ENCODE results near the gene GALNT17. TPM values are rescaled to one million over a fixed set of nuclear protein-coding genes. Genes with fewer than 3 reads are reported as not detected.

Gene GALNT17
- total RNA-seq, 4 donors from 2014 or later: 4.4 to 33.8 (median 11.3) TPM

- H3K4me3 ChIP-seq: no peak overlapping the region
- no peak for DNase-seq
Measured at GRCh38 chr7:71184136-71184535, 52.2 kb downstream of the GALNT17 start.

DNA sequence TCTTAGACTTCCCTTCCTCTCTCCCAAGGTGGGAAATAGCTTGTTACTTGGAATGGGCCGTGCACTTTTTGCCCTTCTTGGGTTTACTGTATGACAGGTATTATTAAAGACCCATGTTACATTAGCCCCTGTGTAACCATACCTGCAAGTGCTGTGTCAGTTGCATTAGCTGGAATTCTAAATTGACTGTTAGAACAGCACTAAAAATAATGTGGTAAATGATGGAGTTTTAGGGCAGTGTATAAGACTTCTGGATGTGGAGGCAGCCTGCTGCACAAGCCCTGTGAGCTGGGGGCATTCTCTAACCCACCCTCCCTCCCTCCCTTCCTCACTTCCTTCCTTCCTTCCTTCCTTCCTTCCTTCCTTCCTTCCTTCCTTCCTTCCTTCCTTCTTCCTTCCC lies 52.7 kb downstream of the GALNT17 start:
- TF ChIP-seq CTCF (IDR thresholded peaks at IDR 0.05) (no peak), POLR2A (IDR thresholded peaks at IDR 0.05) (no peak)
- no peaks in the 10 kb centered on the region for H3K4me1 ChIP-seq
- no peaks in the 10 kb centered on the region for H3K27me3 ChIP-seq
- no peak overlapping the region for H3K4me3 ChIP-seq
- intact Hi-C loops (cut with DNase I; ENCODE audit: low total_unique reads): no loop called here
- no peaks in the 10 kb centered on the region for H3K36me3 ChIP-seq
- no peaks in the 10 kb centered on the region for H3K9me3 ChIP-seq
- no peak overlapping the region for H3K27ac ChIP-seq
- no peak for DNase-seq

More at GRCh38 chr7:71184136-71184535, 52.2 kb downstream of the GALNT17 start:
- Histone ChIP-seq H3K27me3 (no peaks in the 10 kb centered on the region), H3K27ac (no peak overlapping the region), H3K9me3 (no peaks in the 10 kb centered on the region), H3K4me1 (no peaks in the 10 kb centered on the region), H3K36me3 (no peaks in the 10 kb centered on the region)
- intact Hi-C loops (cut with DNase I; ENCODE audit: low total_unique reads): no loop called here
- TF ChIP-seq CTCF (IDR thresholded peaks at IDR 0.05): no peak
- TF ChIP-seq POLR2A (IDR thresholded peaks at IDR 0.05): no peak

DNA sequence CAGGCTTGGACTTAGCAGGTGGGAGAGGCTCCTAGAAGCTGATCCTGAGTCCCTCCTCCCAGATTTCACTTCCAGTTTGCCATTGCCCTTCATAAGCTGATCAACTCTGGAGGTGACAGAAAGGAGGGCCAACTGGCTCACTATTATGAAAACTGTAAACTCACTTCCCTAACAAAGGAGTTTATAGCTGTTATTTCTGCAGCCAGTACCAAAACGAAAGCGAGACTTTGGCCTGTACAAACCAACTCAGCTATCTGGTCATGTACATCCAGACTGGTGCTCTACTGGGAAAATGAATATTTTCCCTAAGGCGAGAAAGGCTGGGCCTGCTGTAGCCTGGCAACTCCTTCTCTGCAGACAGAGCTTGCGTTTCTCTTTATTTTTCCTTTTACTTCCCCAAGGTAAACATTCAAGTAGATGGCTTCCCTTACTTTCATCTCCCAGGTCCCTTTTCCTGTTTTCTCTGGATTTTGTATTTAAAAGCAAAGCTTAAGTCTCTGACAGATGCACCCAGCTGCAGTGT lies 54.7 kb downstream of the GALNT17 start:
- Histone ChIP-seq H3K4me1 (no peaks in the 10 kb centered on the region), H3K27ac (peak overlapping the region in 1 of 2 donors; percentile 5), H3K36me3 (no peaks in the 10 kb centered on the region), H3K4me3 (no peak overlapping the region), H3K27me3 (no peaks in the 10 kb centered on the region), H3K9me3 (no peaks in the 10 kb centered on the region)
- DNase-seq: no peak
- TF ChIP-seq CTCF (IDR thresholded peaks at IDR 0.05) (no peak), POLR2A (IDR thresholded peaks at IDR 0.05) (no peak)
- intact Hi-C loops (cut with DNase I; ENCODE audit: low total_unique reads): no loop called here

- intact Hi-C loops (cut with DNase I; ENCODE audit: low total_unique reads): loop anchor here (5.0 kb wide), 1 partner anchor 954 kb away; no protein-coding TSS in a partner anchor
- H3K27ac ChIP-seq: no peak overlapping the region
- TF ChIP-seq POLR2A (IDR thresholded peaks at IDR 0.05) (no peak), CTCF (IDR thresholded peaks at IDR 0.05) (no peak)
- no peaks in the 10 kb centered on the region for H3K27me3 ChIP-seq
- no peaks in the 10 kb centered on the region for H3K36me3 ChIP-seq
- no peaks in the 10 kb centered on the region for H3K4me1 ChIP-seq
- no peaks in the 10 kb centered on the region for H3K9me3 ChIP-seq
- no peak for DNase-seq
- H3K4me3 ChIP-seq: no peak overlapping the region
Measured at GRCh38 chr7:71191771-71192170, 59.8 kb downstream of the GALNT17 start.

GRCh38 chr7:71193099-71193810 lies 61.3 kb downstream of the GALNT17 start:
- Histone ChIP-seq H3K27ac (no peak overlapping the region), H3K36me3 (no peaks in the 10 kb centered on the region), H3K9me3 (no peaks in the 10 kb centered on the region), H3K4me1 (no peaks in the 10 kb centered on the region), H3K27me3 (no peaks in the 10 kb centered on the region), H3K4me3 (no peak overlapping the region)
- no peak for DNase-seq
- intact Hi-C loops (cut with DNase I; ENCODE audit: low total_unique reads): loop anchor here (5.0 kb wide), 1 partner anchor 956 kb away; no protein-coding TSS in a partner anchor
- TF ChIP-seq CTCF (IDR thresholded peaks at IDR 0.05) (no peak), POLR2A (IDR thresholded peaks at IDR 0.05) (no peak)

All from uterus (tissue), 4 donors.